Vagina (tissue), 2 donors: ENCODE measurements around the gene ACY1.

Experiments used
- POLR2AphosphoS5 ChIP-seq, 2 donors: sonication (generic); formaldehyde crosslinking; IDR thresholded peaks; one replicate each; pipeline ENCODE4 v1.9.0; 2017; ENCODE audit warnings: antibody characterized with exemption in 2 of 2, mild to moderate bottlenecking in 2 of 2, low read depth in 1 of 2; ENCODE audit not compliant: insufficient read depth in 1 of 2
- TF ChIP-seq, protein P1 (sequence below), 3 experiments: fragments of 450-650 bp in 2 of 3; fragments of 200-600 bp in 1 of 3; sonication (generic) in 1 of 3; IDR thresholded peaks; one replicate each; pipeline ENCODE4 v1.5.1; 2017 to 2019; ENCODE audit warnings: antibody characterized with exemption in 3 of 3, mild to moderate bottlenecking in 2 of 3, moderate library complexity in 2 of 3

DNA sequence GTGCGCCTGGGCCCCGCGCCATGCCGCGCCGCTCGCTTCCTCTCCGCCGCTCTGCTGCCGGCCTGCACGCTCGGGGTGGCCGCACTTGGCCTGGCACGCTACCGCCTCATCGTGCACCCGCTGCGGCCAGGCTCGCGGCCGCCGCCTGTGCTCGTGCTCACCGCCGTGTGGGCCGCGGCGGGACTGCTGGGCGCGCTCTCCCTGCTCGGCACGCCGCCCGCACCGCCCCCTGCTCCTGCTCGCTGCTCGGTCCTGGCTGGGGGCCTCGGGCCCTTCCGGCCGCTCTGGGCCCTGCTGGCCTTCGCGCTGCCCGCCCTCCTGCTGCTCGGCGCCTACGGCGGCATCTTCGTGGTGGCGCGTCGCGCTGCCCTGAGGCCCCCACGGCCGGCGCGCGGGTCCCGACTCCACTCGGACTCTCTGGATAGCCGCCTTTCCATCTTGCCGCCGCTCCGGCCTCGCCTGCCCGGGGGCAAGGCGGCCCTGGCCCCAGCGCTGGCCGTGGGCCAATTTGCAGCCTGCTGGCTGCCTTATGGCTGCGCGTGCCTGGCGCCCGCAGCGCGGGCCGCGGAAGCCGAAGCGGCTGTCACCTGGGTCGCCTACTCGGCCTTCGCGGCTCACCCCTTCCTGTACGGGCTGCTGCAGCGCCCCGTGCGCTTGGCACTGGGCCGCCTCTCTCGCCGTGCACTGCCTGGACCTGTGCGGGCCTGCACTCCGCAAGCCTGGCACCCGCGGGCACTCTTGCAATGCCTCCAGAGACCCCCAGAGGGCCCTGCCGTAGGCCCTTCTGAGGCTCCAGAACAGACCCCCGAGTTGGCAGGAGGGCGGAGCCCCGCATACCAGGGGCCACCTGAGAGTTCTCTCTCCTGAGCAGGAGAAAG, 27.2 kb upstream of the ACY1 start:
- TF ChIP-seq, protein P1, sequence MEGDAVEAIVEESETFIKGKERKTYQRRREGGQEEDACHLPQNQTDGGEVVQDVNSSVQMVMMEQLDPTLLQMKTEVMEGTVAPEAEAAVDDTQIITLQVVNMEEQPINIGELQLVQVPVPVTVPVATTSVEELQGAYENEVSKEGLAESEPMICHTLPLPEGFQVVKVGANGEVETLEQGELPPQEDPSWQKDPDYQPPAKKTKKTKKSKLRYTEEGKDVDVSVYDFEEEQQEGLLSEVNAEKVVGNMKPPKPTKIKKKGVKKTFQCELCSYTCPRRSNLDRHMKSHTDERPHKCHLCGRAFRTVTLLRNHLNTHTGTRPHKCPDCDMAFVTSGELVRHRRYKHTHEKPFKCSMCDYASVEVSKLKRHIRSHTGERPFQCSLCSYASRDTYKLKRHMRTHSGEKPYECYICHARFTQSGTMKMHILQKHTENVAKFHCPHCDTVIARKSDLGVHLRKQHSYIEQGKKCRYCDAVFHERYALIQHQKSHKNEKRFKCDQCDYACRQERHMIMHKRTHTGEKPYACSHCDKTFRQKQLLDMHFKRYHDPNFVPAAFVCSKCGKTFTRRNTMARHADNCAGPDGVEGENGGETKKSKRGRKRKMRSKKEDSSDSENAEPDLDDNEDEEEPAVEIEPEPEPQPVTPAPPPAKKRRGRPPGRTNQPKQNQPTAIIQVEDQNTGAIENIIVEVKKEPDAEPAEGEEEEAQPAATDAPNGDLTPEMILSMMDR (IDR thresholded peaks at IDR 0.05) = no peak
- peak in 1 of 2 donors; percentile 45 for TF ChIP-seq POLR2AphosphoS5 (IDR thresholded peaks at IDR 0.05; ENCODE audit: insufficient read depth in 1 of 2, low read depth in 1 of 2)
